Activated CD4-positive, alpha-beta memory T cell treated with anti-CD3 and anti-CD28 coated beads for 36 hours (primary cell): ENCODE results near the gene GPS1. TPM values are rescaled to one million over a fixed set of nuclear protein-coding genes. Genes with fewer than 3 reads are reported as not detected.
A peak's percentile ranks its signal among the peaks of the same experiment; 100 is the strongest.

Source experiments
- CTCF ChIA-PET: fragments of 350-600 bp; sonication (Branson Sonifier 250); formaldehyde crosslinking; loops from one replicate; lab custom pipeline; 2021; ENCODE audit warnings: antibody characterized with exemption, inconsistent platforms; lab: Charles Lee
- POLR2A ChIA-PET: fragments of 350-600 bp; sonication (Branson Sonifier 250); formaldehyde crosslinking; loops from one replicate; lab custom pipeline; 2021; ENCODE audit warnings: antibody characterized with exemption; lab: Charles Lee
- DNase-seq: peaks from one replicate; pipeline ENCODE4 v3.0.0-alpha.2; 2020
- H3K27ac Mint-ChIP-seq: one replicate; pipeline ENCODE4 v1.8.0; 2021; ENCODE audit warnings: mixed read lengths
- H3K27me3 Mint-ChIP-seq: one replicate; pipeline ENCODE4 v1.8.0; 2021; ENCODE audit warnings: mixed read lengths
- H3K36me3 Mint-ChIP-seq: one replicate; pipeline ENCODE4 v1.8.0; 2021; ENCODE audit warnings: mixed read lengths
- H3K4me1 Mint-ChIP-seq: one replicate; pipeline ENCODE4 v1.8.0; 2021; ENCODE audit warnings: low read depth, mixed read lengths
- H3K4me3 Mint-ChIP-seq: one replicate; pipeline ENCODE4 v1.8.0; 2021; ENCODE audit warnings: mild to moderate bottlenecking, mixed read lengths
- H3K9me3 Mint-ChIP-seq: one replicate; pipeline ENCODE4 v1.8.0; 2021; ENCODE audit warnings: mixed read lengths
- intact Hi-C: fragments of 100-400 bp; cut with micrococcal nuclease; formaldehyde crosslinking; loops from one replicate; pipeline ENCODE4 v1.15.1; 2023
- total RNA-seq, 2 experiments: library from RNA; stranded (reverse); gene quantifications; one replicate each; pipeline ENCODE4 v1.2.3, GENCODE V29; 2021

The GPS1 gene
- total RNA-seq = 10 to 100 TPM; 86.8 to 89.1 TPM

DNA sequence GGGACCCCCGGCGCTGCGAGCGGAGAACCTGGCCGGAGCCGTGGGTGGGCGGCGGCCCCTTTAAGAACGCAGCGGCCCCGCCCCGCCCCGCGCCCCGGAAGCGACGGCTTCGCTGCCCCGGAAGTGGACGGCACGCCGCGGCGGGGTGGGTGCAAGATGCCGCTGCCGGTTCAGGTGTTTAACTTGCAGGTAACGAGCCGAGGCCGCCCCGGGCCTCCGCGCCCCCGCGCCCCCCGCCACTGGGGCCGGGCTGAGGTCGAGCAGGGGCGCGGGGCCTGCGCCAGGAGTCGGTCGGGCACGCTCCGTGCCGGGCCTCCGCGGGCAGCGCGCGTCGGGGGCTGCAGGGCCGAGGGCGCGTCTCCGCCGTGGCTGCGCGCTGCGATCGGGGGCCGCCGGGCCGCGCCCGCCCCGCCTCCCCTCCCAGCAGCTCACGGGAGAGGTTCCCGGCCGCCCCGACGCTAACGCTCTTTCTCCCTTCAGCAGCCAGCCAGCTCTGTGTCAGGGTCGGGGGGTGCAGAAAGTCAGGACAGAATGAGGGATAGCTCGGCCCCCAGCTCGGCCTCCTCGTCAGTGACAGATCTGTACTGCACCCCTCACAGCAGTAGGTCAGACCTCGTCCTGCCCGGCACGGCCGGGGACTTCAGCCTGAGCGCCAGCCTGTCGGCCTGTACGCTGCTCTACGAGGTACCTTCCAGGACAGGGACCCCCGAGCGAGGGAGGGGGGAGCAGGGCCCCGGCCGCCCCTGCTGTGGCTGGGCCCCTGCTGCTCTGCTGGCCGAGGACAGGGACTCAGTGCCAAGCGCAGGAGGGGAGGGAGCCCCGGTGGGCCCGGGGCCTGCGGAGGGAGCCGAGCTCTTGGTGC lies at the start of gene GPS1, which contains the start of gene RFNG:
TSS of gene GPS1 (plus strand) at position 123 of the 862 bp plus-strand sequence. CDS start at position 157, 34 bp downstream.
TSS of gene RFNG (minus strand) at position 36 of the 862 bp plus-strand sequence. CDS start 45 bp downstream, outside the sequence.
- peaks cover 2% of the 10 kb centered on the region for H3K36me3 Mint-ChIP-seq
- peak within 1 kb of the TSS; percentile 83 for H3K4me3 Mint-ChIP-seq
- DNase-seq = peak; percentile 86
- ChIA-PET POLR2A (interaction anchor here (1.0 to 3.0 kb wide), 3 partner anchors 12 to 46 kb away, joined by 3 to 9 read pairs (median 4); partner anchors contain the start of genes DCXR and FASN), CTCF (interaction anchor here (1.0 to 1.5 kb wide), 2 partner anchors 21 to 92 kb away, joined by 4 to 6 read pairs; partner anchors contain the start of gene RAC3)
- intact Hi-C loops = no loop called here
- no peaks in the 10 kb centered on the region for H3K9me3 Mint-ChIP-seq
- peaks cover 21% of the 10 kb centered on the region for H3K4me1 Mint-ChIP-seq
- H3K27me3 Mint-ChIP-seq = no peaks in the 10 kb centered on the region
- H3K27ac Mint-ChIP-seq = no peak within 1 kb of the TSS

DNA sequence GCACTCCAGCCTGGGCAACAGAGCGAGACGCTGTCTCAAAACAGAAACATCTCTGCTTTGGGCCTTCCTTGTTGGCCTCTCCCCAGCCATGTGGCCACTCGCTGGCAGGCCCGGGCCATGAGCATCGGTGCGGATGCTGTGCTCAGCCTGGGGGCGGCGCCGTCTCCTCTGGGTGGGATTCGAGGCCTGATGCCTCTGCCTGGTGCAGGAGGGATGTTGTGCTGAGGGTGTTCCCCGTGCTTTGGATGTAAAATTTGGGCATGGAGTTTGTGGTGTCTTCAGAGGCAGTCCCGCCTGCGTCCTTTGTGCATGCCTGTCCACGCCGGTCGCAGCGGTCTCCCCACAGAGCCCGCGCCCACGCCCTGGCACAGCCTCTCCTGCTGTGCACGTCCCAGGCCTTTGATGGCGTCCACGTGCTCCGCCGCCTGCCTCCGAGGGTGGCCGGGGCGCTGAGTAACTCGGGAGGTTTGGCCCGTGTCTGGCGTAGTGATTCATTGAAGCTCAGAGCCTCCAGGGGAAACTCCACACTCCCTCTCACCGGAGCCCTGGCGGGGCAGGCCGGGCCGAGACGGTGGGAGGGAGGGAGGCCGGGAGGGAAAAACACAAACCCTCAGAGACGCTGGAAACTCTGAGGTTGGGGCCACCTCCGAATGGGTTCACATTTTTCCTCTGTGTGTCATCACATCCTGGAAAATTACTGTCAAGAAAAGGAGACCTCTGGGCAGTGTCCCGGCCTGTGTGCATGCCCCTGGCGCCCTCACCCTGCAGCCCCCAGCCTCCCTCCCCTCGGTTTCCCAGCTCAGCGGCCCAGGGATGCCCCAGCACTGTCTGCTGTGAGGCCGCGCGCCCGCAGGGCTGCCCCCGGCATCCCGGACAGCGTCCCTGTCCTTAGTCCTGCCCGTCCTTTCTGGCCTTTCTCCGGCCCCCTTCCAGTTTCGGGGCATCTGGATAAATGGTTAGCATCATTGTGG lies 48.0 kb upstream of the GPS1 start:
- Mint-ChIP-seq H3K9me3 (no peaks in the 10 kb centered on the region), H3K4me1 (peaks cover 5% of the 10 kb centered on the region), H3K4me3 (no peak overlapping the region), H3K27ac (peak overlapping the region; percentile 23), H3K36me3 (no peaks in the 10 kb centered on the region), H3K27me3 (no peaks in the 10 kb centered on the region)
- ChIA-PET CTCF (interaction anchor here (1.3 to 3.4 kb wide), 2 partner anchors 16 to 44 kb away, joined by 3 to 17 read pairs; no protein-coding TSS in a partner anchor), POLR2A (interaction anchor here (0.8 kb wide), 1 partner anchor 17 kb away, joined by 3 read pairs; no protein-coding TSS in a partner anchor)
- intact Hi-C loops = no loop called here
- peak; percentile 76 for DNase-seq

DNA sequence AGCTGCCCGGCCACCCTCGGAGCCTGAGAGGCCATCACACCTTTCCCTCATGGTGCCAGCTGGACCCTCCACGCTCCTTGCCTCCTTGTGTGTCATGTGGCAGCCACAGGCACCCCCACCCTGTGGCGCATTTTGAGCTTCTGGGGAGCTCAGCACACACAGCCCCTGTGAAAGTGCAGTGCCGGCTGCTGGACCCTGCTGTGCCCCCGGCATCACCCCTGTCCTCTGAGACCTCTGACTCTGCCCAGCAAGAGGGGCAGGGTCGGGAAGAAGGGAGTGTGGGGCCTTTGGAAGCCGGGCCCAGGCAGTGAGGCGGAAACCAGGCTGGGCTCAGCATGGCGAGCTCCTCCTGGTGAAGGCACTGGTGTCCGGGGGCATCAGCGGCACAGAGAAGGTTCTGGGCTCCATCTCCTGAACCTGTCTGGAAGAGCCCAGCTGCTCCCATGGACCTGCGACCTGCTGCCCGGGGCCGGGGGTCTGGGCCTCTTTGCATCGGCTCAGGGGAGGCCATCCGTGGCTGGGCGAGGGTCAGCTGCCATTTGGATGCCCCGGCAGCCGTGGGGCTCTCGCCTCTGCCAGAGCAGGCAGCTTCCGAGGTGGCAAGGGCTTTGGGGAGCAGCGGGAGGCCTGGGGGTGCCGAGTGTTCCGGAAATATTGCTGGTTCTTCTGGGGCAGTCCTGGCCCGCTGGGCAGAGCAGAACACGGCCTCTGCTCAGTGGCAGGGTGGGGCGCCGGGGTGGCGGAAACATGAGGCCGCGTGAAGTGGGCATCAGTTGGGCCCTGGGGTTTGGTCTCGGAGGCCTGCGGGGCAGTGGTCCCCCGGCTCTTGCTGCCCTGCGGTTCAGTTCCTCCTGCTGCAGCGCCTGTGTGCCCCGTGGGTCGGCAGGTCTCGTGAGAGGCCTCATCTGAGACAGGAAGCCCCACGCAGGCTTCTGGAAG lies 46.9 kb upstream of the GPS1 start:
- intact Hi-C loops = no loop called here
- H3K36me3 Mint-ChIP-seq = no peaks in the 10 kb centered on the region
- H3K27ac Mint-ChIP-seq = no peak overlapping the region
- H3K4me1 Mint-ChIP-seq = peaks cover 5% of the 10 kb centered on the region
- no peak overlapping the region for H3K4me3 Mint-ChIP-seq
- DNase-seq = no peak
- H3K27me3 Mint-ChIP-seq = no peaks in the 10 kb centered on the region
- H3K9me3 Mint-ChIP-seq = no peaks in the 10 kb centered on the region
- ChIA-PET CTCF (interaction anchor here (1.3 to 3.4 kb wide), 2 partner anchors 15 to 45 kb away, joined by 3 to 17 read pairs; no protein-coding TSS in a partner anchor), POLR2A (interaction anchor here (0.8 kb wide), 1 partner anchor 16 kb away, joined by 3 read pairs; no protein-coding TSS in a partner anchor)

DNA sequence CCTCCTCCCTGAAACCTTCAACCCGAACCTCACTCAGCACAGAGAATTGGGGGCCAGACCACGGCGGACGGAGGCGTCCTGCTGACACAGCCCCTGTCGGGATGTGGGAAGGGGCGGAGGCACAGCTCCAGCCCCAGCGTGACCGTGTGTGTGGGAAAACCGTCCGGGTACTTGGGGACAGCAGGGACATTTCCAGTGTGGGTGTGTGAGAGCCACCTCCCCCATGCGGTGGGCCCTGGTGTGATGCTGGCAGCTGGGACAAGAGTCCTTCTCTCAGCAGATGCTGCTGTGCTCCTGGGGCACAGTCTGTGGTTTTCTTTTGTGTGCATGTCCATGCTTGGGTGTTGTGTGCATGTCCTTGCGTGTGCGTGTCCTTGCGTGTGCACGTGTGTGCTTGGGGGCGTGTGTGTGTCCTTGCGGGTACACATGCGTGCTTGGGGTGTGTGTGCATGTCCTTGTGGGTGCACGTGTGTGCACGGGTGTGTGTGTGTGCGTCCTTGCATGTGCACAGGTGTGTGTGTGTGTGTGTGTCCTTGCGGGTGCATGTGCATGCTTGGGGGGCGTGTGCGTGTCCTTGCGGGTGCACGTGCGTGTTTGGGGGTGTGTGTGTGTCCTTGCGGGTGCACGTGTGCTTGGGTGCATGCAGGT lies 45.9 kb upstream of the GPS1 start:
- H3K9me3 Mint-ChIP-seq = no peaks in the 10 kb centered on the region
- peaks cover 5% of the 10 kb centered on the region for H3K4me1 Mint-ChIP-seq
- DNase-seq = no peak
- no peak overlapping the region for H3K4me3 Mint-ChIP-seq
- POLR2A ChIA-PET = interaction anchor here (0.6 kb wide), 1 partner anchor 122 kb away, joined by 4 read pairs; no protein-coding TSS in a partner anchor
- no peaks in the 10 kb centered on the region for H3K27me3 Mint-ChIP-seq
- CTCF ChIA-PET = no interaction called here
- intact Hi-C loops = no loop called here
- no peak overlapping the region for H3K27ac Mint-ChIP-seq
- no peaks in the 10 kb centered on the region for H3K36me3 Mint-ChIP-seq

DNA sequence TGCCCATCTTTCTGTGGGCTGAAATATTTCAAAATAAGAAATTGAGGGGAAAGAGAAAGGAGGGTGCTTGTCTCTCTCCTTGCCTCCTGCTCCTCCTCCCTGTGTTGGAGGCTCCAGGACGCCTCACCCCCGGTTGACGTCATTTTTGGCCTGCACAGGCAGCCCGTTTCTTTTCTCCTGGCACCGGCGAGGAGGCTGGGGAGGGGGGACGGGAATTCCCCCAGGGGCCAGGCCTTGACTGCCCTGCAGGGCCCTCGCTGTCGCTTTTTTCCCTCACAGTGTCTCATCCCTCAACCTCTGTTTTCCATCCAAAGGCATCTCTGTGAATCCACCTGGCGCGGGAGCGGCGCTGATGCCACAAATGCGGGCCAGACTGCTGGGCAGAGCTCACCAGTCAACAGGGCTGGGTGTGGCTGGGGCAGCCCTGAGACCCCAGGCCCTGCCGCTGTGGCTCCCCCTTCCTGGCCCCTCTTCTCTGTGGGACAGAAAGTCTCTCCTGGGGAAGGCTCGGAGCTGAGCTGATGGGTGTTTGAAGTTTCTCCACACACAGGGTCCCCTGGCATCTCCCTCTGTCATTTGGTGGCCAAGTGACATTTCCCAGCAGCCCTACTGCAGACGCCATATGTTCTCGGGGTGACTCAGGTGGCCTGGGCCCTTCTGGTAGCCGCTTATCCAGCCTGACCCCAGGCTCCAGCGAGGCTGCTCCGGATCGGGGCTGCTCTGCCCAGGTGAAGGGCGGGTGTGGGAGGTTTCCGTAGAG lies 45.0 kb upstream of the GPS1 start:
- Mint-ChIP-seq H3K27me3 (no peaks in the 10 kb centered on the region), H3K9me3 (no peaks in the 10 kb centered on the region), H3K4me1 (peaks cover 5% of the 10 kb centered on the region), H3K36me3 (no peaks in the 10 kb centered on the region), H3K27ac (no peak overlapping the region), H3K4me3 (no peak overlapping the region)
- intact Hi-C loops = no loop called here
- DNase-seq = no peak
- CTCF ChIA-PET = no interaction called here
- POLR2A ChIA-PET = no interaction called here

DNA sequence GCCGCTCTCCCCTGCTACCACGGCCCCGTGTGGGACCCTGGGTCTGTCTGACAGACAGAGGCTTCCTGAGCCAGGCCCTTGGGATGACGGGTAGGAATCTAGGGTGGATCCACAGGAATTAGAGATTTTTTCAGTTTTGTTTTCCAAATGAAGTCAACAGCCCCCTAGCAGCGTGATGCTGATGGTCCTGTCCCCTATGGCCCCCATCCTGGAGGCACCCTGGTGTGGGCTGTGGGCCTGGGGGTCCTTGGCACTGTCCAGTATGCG lies 44.5 kb upstream of the GPS1 start:
- POLR2A ChIA-PET = no interaction called here
- intact Hi-C loops = no loop called here
- Mint-ChIP-seq H3K4me1 (peaks cover 5% of the 10 kb centered on the region), H3K36me3 (no peaks in the 10 kb centered on the region), H3K9me3 (no peaks in the 10 kb centered on the region), H3K4me3 (no peak overlapping the region), H3K27ac (no peak overlapping the region), H3K27me3 (no peaks in the 10 kb centered on the region)
- CTCF ChIA-PET = no interaction called here
- no peak for DNase-seq

DNA sequence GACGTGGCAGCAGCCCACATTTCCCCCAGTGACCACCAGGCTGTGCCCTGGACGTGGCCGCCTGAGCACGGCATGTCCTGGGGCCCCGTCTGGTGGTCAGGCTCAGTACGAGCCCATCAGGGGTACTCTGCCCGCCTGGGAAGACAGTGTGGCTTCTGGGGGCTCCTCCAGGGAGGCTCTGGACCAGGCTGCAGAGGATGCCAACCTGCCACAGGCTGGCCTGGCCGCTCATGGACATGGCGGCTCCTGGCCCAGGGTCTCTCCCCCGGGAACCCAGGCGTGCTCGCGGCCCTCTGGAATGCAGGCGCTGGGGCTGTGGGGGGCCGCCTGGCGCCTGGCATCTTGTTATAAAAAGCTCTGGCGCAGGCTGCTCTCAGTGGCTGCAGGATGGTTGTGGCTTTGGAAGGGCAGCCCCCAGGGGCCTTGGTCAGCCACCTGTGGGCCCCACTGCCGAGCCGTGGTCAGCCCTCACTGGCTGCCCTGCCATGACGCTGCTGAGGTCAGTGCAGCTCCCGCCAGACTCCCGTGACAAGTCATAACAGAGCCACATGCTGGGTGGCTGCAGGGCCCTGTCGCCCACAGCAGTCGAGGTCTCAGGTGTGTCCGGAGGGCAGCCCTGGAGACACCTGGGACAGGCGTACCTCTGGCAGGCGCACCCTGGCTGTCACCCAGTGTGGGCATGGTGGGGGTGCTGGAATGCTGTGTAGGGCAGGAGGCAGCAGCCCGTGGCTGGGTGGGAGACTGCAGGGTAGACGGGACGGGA lies 44.0 kb upstream of the GPS1 start:
- intact Hi-C loops = no loop called here
- Mint-ChIP-seq H3K27ac (no peak overlapping the region), H3K4me3 (no peak overlapping the region), H3K4me1 (peaks cover 5% of the 10 kb centered on the region), H3K9me3 (no peaks in the 10 kb centered on the region), H3K27me3 (no peaks in the 10 kb centered on the region), H3K36me3 (no peaks in the 10 kb centered on the region)
- DNase-seq = no peak
- ChIA-PET CTCF (interaction anchor here (1.2 kb wide), 1 partner anchor 13 kb away, joined by 3 read pairs; no protein-coding TSS in a partner anchor), POLR2A (no interaction called here)

DNA sequence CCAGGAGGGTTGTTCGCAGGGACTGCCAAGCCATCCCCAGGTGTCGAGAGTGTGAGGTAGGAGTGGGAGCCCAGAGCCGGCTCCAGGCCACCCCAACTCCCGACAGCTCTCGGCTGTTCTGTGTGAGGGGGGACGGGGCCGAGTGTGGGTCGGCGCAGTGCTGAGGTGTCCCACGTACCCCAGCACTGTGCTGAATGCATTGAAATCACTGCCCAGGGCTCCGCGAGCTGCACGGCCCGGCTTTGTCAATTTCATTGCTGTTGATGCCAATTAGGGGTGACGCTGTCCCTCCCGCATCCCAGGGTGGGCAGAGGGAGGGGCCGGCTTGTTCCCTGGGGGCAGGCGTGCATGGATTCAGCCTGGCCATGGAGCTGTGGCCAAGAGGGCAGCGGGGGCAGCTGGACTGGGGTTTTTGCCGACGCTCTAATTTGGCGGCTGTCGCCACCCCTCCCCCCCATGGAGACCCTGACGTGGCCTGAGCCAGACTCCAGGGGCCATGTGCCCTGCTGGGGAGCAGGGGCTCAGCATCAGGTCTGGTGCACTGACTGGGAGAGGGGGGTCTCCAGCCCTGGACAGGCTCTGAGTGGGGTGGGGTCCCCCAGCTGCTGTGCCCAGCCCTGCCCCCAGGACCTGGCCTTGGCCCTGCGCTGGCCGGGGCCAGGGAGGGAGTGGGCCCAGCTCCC lies 43.3 kb upstream of the GPS1 start:
- Mint-ChIP-seq H3K36me3 (no peaks in the 10 kb centered on the region), H3K9me3 (no peaks in the 10 kb centered on the region), H3K4me3 (no peak overlapping the region), H3K27me3 (no peaks in the 10 kb centered on the region), H3K27ac (no peak overlapping the region), H3K4me1 (peaks cover 2% of the 10 kb centered on the region)
- POLR2A ChIA-PET = no interaction called here
- DNase-seq = no peak
- intact Hi-C loops = no loop called here
- CTCF ChIA-PET = interaction anchor here (0.7 to 1.2 kb wide), 2 partner anchors 12 to 49 kb away, joined by 3 read pairs; no protein-coding TSS in a partner anchor

DNA sequence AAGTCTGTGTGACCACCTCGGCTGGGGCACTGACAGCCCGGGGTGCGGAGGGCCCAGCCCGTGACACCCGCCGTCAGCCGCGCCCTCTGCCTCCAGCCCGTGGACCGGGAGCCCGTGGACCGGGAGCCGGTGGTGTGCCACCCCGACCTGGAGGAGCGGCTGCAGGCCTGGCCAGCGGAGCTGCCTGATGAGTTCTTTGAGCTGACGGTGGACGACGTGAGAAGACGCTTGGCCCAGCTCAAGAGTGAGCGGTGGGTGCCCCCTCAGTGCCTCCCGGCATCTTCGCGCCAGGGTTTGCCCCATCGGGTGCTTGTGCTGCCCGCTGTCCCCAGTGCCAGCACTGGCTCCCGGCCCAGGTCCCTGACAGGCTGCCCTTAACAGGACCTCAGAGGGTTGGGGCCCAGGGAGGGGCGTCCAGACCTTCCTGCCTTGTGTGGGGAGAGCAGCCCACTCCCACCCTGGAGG lies 42.7 kb upstream of the GPS1 start:
- no peak overlapping the region for H3K27ac Mint-ChIP-seq
- H3K4me1 Mint-ChIP-seq = no peaks in the 10 kb centered on the region
- no peak overlapping the region for H3K4me3 Mint-ChIP-seq
- ChIA-PET CTCF (interaction anchor here (0.7 to 1.2 kb wide), 4 partner anchors 12 to 97 kb away, joined by 3 to 4 read pairs (median 3); no protein-coding TSS in a partner anchor), POLR2A (no interaction called here)
- no peaks in the 10 kb centered on the region for H3K27me3 Mint-ChIP-seq
- intact Hi-C loops = no loop called here
- no peaks in the 10 kb centered on the region for H3K36me3 Mint-ChIP-seq
- no peaks in the 10 kb centered on the region for H3K9me3 Mint-ChIP-seq
- no peak for DNase-seq
